ENCODE measurements around the gene LASP1. TPM values are rescaled to one million over a fixed set of nuclear protein-coding genes. Genes with fewer than 3 reads are reported as not detected.

Gene LASP1, protein sequence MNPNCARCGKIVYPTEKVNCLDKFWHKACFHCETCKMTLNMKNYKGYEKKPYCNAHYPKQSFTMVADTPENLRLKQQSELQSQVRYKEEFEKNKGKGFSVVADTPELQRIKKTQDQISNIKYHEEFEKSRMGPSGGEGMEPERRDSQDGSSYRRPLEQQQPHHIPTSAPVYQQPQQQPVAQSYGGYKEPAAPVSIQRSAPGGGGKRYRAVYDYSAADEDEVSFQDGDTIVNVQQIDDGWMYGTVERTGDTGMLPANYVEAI
- 255 and 440 TPM in 2 replicates for total RNA-seq

DNA sequence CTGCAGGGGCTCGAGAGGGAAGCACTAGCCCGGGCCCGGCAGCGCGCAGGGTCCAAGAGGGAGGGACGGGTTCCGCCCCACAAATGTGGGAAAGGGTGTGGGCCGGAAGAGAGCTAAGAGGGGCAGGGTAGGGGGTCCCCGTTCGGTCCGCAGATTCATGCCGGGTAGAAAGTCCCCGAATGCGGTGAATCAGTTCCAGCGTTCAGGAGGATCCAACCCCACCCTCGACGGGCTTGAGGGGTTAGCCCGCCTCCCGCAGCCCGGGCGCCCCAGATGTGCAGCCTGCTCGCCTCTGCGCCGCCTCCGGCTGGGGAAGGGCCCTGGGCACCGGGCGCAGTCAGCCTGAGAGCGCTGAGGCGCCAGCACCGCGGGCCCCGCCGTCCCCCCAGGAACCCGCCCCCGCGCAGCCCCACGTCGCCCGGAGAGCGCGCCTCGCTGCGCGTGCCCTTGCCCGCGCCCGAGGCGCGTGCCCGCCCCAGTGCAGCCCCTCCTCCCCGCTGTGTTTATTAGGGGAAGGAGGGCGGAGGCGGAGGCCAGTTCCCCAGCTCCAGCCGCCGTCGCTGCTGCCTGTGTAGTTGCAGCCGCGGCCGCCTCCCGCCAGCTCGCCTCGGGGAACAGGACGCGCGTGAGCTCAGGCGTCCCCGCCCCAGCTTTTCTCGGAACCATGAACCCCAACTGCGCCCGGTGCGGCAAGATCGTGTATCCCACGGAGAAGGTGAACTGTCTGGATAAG is at the start of gene LASP1:
TSS of gene LASP1 (plus strand) at position 533 of the 733 bp plus-strand sequence. CDS start at position 665, 132 bp downstream.

DNA sequence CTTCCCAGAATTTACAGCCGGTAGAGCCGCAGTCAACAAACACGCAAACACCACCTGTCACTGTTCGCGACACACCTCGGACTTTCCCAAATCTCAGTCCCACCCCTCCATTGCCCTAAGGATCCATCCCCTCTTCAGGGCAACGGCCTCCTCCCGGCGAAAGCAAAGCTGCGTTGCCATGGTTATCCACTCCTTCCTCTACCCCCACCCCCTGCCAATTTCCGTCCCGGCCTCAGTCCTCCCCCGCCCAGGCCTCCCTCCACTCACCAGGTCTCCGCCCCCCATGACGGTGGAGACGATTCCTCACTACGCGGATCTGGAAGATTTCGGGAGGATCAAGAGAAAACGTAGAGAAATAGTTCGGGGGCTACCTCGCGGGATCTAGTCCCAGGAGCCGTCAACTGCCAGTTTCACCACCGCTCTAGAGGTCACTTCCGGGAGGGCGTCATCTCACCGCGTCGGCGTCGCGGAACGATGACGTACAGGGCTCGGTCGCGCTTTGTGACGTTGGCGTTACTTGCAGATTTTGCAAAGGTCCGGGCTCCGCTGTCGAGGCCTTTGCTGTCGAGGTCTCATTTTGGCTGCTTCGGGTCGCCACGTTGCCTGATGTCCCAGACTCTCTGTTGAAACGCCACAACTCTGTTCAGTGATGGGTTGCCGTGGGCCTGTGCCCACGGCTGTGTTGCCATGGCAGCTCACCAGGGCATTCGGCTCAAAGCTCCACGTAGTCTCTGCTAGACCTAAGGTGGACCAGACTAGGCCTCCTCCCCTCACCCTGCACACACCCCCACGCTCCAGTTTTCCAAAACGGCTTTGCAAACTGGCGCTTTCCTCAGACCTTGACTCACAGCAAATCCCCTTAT is 44.7 kb upstream of the LASP1 start, which contains the start of gene CWC25:
TSS of gene CWC25 (minus strand) at position 423 of the 863 bp plus-strand sequence. CDS start at position 285, 138 bp downstream.

DNA sequence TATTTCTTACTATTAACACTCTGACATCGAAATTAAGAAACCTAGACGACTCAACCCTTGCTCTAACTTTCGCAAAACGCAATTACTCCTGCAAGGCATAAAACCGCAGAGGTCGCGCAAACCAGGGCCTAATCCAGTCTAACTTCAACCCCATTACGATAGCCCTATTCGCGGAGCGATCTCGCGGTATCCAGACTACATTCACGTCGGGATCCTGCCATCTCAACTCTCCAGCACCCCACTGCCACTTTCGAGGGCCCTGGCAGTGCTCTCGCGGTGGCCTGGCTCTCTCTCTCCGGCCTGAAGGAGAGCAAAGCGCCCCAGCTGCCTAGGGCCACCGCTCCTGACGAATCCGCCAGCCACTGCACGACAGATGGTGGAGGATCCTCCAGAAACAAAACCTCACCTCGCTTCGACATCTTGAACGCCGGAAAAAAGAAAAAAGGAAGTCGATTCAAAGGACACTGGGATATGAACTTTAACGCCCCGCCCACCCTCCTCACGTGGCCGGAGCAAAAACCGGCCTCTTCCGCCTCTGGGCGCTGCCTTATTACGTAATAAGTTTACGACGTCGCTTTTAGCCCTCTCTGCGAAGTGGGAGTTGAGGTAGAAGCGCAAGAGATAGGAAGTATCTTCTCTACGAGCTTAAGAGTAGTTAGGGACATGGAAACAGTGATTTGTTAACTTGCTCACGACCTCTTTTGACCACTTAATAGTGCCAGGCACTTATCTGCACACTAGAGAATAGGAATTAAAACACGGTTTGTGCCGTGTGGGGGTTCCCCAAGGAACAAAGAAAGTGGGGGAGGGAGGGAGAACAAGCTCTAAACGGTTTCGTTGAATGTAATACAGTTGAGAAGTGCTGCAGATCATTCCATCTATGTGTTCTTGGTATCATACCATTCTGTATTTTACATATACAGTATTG is 16.3 kb upstream of the LASP1 start, which contains the start of gene RPL23:
TSS of gene RPL23 (minus strand) at position 430 of the 928 bp plus-strand sequence. CDS start at position 419, 11 bp downstream.

DNA sequence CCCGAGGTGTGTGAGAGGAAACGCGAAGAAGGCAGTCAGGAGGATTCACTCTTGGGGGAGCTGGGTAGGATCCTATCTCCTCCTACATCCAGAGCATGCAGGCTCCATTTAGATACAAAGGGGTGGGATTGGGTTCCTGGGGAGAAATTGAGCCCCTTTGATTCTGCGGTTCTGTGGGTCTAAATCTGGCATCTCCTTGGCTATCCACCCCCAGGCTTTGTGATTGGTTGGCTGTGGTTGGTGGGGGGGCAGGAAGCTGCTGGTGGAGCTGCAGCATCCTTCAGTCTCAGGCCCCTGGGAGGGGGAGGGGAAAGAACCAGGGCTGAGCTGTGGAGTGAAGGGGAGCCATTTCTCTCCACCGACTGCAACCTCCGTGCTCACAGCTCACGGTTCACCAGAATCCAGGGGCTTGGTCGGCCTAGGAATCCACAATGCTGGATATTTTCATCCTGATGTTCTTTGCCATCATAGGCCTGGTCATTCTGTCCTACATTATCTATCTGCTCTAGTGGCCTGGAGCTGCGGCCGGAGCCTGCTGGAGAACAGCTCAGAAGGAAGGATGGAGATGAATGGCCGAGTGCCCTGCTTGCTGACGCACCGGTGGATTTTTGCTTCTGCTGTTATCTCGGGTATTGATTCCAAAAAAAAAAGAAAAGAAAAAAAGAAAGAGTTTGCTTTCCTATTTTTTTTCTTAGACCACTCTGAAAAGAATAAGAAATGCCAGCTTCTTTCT is 55.6 kb downstream of the LASP1 start, which contains the start of gene LASP1NB:
TSS of gene LASP1NB (plus strand) at position 352 of the 733 bp plus-strand sequence.

DNA sequence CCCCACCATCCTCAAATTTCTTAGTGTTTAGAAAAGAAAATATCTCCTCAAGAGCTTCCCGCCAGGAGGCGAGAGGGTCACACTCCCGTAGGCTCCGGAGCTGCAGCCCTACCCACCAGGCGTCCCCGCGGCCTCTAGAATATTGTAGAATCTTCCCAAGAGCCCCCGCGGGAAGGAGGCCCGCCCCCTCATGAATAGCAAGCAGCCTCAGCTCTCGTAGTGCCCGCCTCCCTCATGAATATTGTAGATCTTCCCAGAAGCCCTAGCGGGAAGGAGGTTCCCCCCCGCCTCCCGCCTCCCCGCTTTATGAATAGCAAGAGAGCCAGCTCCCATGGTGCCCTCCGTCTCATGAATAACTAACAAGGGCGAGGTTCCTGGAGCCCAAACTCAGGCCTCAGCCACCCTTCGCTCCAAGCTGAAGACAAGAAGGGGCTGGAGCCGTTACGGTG is 97.5 kb downstream of the LASP1 start, which contains the start of gene FBXO47:
TSS of gene FBXO47 (minus strand) at position 114 of the 449 bp plus-strand sequence. CDS start 4,378 bp downstream, outside the sequence.

Other genes with a start within 250 kb of the LASP1 start
- 4.4 and 6.7 TPM in 2 replicates for gene EPOP, start 195.1 kb upstream of the LASP1 start, total RNA-seq
- 17.0 and 28.3 TPM in 2 replicates for gene MLLT6, start 164.8 kb upstream of the LASP1 start, total RNA-seq
- gene CISD3, start 139.7 kb upstream of the LASP1 start, total RNA-seq: 8.0 and 12.4 TPM in 2 replicates
- 4.8 and 8.5 TPM in 2 replicates for gene PCGF2, start 121.7 kb upstream of the LASP1 start, total RNA-seq
- 116 and 187 TPM in 2 replicates for gene PSMB3, start 117.3 kb upstream of the LASP1 start, total RNA-seq
- 45.4 and 54.4 TPM in 2 replicates for gene PIP4K2B, start 70.5 kb upstream of the LASP1 start, total RNA-seq
- gene CWC25, start 44.7 kb upstream of the LASP1 start, total RNA-seq: 8.5 and 10.5 TPM in 2 replicates
- 1,910 and 2,508 TPM in 2 replicates for gene RPL23, start 16.3 kb upstream of the LASP1 start, total RNA-seq
- not detected in 2 replicates for gene FBXO47, start 97.3 kb downstream of the LASP1 start, total RNA-seq